Measurements from ENCODE around the gene BTBD9. TPM values are rescaled to one million over a fixed set of nuclear protein-coding genes. Genes with fewer than 3 reads are reported as not detected.

The BTBD9 gene
- total and polyA plus RNA-seq, 10 donors: 1.2 to 43.1 (median 27.8) TPM

- intact Hi-C loops (cut with DNase I; ENCODE audit: low total_unique reads): no loop called here
- DNase-seq: no peak
- no peaks in the 10 kb centered on the region for H3K9me3 ChIP-seq
- no peaks in the 10 kb centered on the region for H3K4me1 ChIP-seq
- WGBS, 5 donors: 83 to 95% (median 90%) methylated on average over 2 of the region's 2 CpGs
- TF ChIP-seq POLR2AphosphoS5 (IDR thresholded peaks at IDR 0.05) (no peak), POLR2A (IDR thresholded peaks at IDR 0.05) (no peak), CTCF (IDR thresholded peaks at IDR 0.05 in 8 of 11, conservative IDR thresholded peaks at IDR 0.05 in 3 of 11) (no peak)
- no peak overlapping the region for H3K27ac ChIP-seq
- no peak overlapping the region for H3K4me3 ChIP-seq
- H3K36me3 ChIP-seq: peaks cover 0 to 80% (median 17%) of the 10 kb centered on the region in 6 donors
- no peaks in the 10 kb centered on the region for H3K27me3 ChIP-seq (replicated peaks in 1 of 7)
Measured at GRCh38 chr6:38588631-38589366, 50.9 kb downstream of the BTBD9 start.

GRCh38 chr6:38587766-38588362 is 51.9 kb downstream of the BTBD9 start:
- Histone ChIP-seq H3K27ac (no peak overlapping the region), H3K9me3 (no peaks in the 10 kb centered on the region), H3K4me1 (no peaks in the 10 kb centered on the region), H3K4me3 (no peak overlapping the region), H3K27me3 (replicated peaks in 1 of 7) (no peaks in the 10 kb centered on the region), H3K36me3 (peaks cover 0 to 75% (median 14%) of the 10 kb centered on the region in 6 donors)
- no peak for TF ChIP-seq CTCF (IDR thresholded peaks at IDR 0.05 in 8 of 11, conservative IDR thresholded peaks at IDR 0.05 in 3 of 11)
- no peak for TF ChIP-seq POLR2AphosphoS5 (IDR thresholded peaks at IDR 0.05)
- TF ChIP-seq POLR2A (IDR thresholded peaks at IDR 0.05): no peak
- no peak for DNase-seq
- intact Hi-C loops (cut with DNase I; ENCODE audit: low total_unique reads): no loop called here
- 96 to 100% (median 98%) methylated on average over 6 of the region's 6 CpGs for WGBS, 5 donors

- peaks cover 0 to 68% (median 7%) of the 10 kb centered on the region in 6 donors for H3K36me3 ChIP-seq
- no peak for TF ChIP-seq CTCF (IDR thresholded peaks at IDR 0.05 in 8 of 11, conservative IDR thresholded peaks at IDR 0.05 in 3 of 11)
- no peak for TF ChIP-seq POLR2AphosphoS5 (IDR thresholded peaks at IDR 0.05)
- TF ChIP-seq POLR2A (IDR thresholded peaks at IDR 0.05): no peak
- DNase-seq: no peak
- intact Hi-C loops (cut with DNase I; ENCODE audit: low total_unique reads): no loop called here
- no peaks in the 10 kb centered on the region for H3K9me3 ChIP-seq
- no peak overlapping the region for H3K4me3 ChIP-seq
- H3K27me3 ChIP-seq (replicated peaks in 1 of 7): no peaks in the 10 kb centered on the region
- H3K4me1 ChIP-seq: no peaks in the 10 kb centered on the region
- no peak overlapping the region for H3K27ac ChIP-seq
- WGBS, 5 donors: 95 to 98% (median 97%) methylated on average over 6 of the region's 6 CpGs
Measured at GRCh38 chr6:38586992-38587391, 52.7 kb downstream of the BTBD9 start.

GRCh38 chr6:38584731-38585130 is 55.0 kb downstream of the BTBD9 start:
- Histone ChIP-seq H3K27ac (no peak overlapping the region), H3K36me3 (peaks cover 0 to 62% (median 6%) of the 10 kb centered on the region in 6 donors), H3K9me3 (no peaks in the 10 kb centered on the region), H3K27me3 (replicated peaks in 1 of 7) (no peaks in the 10 kb centered on the region), H3K4me3 (no peak overlapping the region), H3K4me1 (no peaks in the 10 kb centered on the region)
- WGBS, 5 donors: 85 to 100% (median 97%) methylated on average over 2 of the region's 2 CpGs
- no peak for TF ChIP-seq CTCF (IDR thresholded peaks at IDR 0.05 in 8 of 11, conservative IDR thresholded peaks at IDR 0.05 in 3 of 11)
- no peak for TF ChIP-seq POLR2AphosphoS5 (IDR thresholded peaks at IDR 0.05)
- TF ChIP-seq POLR2A (IDR thresholded peaks at IDR 0.05): no peak
- intact Hi-C loops (cut with DNase I; ENCODE audit: low total_unique reads): no loop called here
- no peak for DNase-seq
